Esophagus muscularis mucosa (tissue), 4 donors: ENCODE results near the gene S100A8. TPM values are rescaled to one million over a fixed set of nuclear protein-coding genes. Genes with fewer than 3 reads are reported as not detected.
A peak's percentile ranks its signal among the peaks of the same experiment; 100 is the strongest.

Experiments
- DNase-seq: peaks from one replicate; pipeline ENCODE4 v3.0.0-alpha.2; 2017; ENCODE audit errors: extremely low spot score
- H3K27ac ChIP-seq, 4 donors: fragments of 200-600 bp; sonication (generic); replicated peaks in 1 of 4; 1 replicate in 3 of 4; 2 replicates in 1 of 4; pipeline ENCODE4 v1.5.1; 2016 to 2019; ENCODE audit warnings: mild to moderate bottlenecking in 1 of 4
- H3K27me3 ChIP-seq, 4 donors: fragments of 200-600 bp; sonication (generic); one replicate each; pipeline versions ENCODE4 v1.5.1 to v1.6.0; 2016 to 2019
- H3K36me3 ChIP-seq, 4 donors: fragments of 200-600 bp; sonication (generic); one replicate each; pipeline ENCODE4 v1.5.1; 2016 to 2019
- H3K4me1 ChIP-seq, 4 donors: fragments of 200-600 bp; sonication (generic); one replicate each; pipeline ENCODE4 v1.5.1; 2016 to 2019
- H3K4me3 ChIP-seq, 4 donors: fragments of 200-600 bp; sonication (generic); 1 replicate in 2 of 4; 2 replicates in 2 of 4; pipeline ENCODE4 v1.5.1; 2016 to 2019; ENCODE audit warnings: mild to moderate bottlenecking in 4 of 4, moderate library complexity in 1 of 4
- H3K9me3 ChIP-seq, 4 donors: fragments of 200-600 bp; sonication (generic); 1 replicate in 3 of 4; 2 replicates in 1 of 4; pipeline ENCODE4 v1.5.1; 2016 to 2019
- EP300 ChIP-seq: sonication (generic); formaldehyde crosslinking; IDR thresholded peaks from one replicate; pipeline ENCODE4 v1.6.1; 2017; ENCODE audit warnings: antibody characterized with exemption
- POLR2A ChIP-seq: fragments of 450-650 bp; IDR thresholded peaks from one replicate; pipeline ENCODE4 v1.6.1; 2017; ENCODE audit warnings: antibody characterized with exemption, moderate library complexity, mild to moderate bottlenecking, low read depth
- POLR2AphosphoS5 ChIP-seq, 2 donors: sonication (generic); formaldehyde crosslinking; IDR thresholded peaks; one replicate each; pipeline ENCODE4 v1.6.1; 2017; ENCODE audit warnings: antibody characterized with exemption in 2 of 2
- WGBS: methylation state at CpG from one replicate; pipeline ENCODE4 v1.1.5; 2018; 5-methylcytosine and 5-hydroxymethylcytosine counted together
- intact Hi-C: fragments of 100-400 bp; cut with DNase I; formaldehyde crosslinking; loops from one replicate; pipeline ENCODE4 v1.15.1; 2023
- total RNA-seq, 4 donors: library from RNA; depleted of rRNA; stranded (reverse); fragments of >200 nt; gene quantifications; one replicate each; pipeline versions ENCODE4 v1.1.0 to v1.2.1, GENCODE V29; 2016
- TF ChIP-seq, protein P1 (sequence below), 3 experiments: fragments of 200-600 bp in 2 of 3; fragments of 450-650 bp in 1 of 3; sonication (generic) in 2 of 3; IDR thresholded peaks; one replicate each; pipeline ENCODE4 v1.5.1; 2017 to 2019; ENCODE audit warnings: antibody characterized with exemption in 3 of 3, mild to moderate bottlenecking in 2 of 3, moderate library complexity in 1 of 3

The S100A8 gene
- total RNA-seq, 4 donors from 2014 or later, result 9.9 to 155 (median 12.0) TPM

GRCh38 chr1:153358691-153358975 is 32.2 kb downstream of the S100A8 start:
- H3K4me1 ChIP-seq, result no peaks in the 10 kb centered on the region
- DNase-seq, result peak; percentile 57
- TF ChIP-seq EP300 (no peak), POLR2A (no peak), POLR2AphosphoS5 (IDR thresholded peaks at IDR 0.05) (no peak)
- TF ChIP-seq, protein P1, sequence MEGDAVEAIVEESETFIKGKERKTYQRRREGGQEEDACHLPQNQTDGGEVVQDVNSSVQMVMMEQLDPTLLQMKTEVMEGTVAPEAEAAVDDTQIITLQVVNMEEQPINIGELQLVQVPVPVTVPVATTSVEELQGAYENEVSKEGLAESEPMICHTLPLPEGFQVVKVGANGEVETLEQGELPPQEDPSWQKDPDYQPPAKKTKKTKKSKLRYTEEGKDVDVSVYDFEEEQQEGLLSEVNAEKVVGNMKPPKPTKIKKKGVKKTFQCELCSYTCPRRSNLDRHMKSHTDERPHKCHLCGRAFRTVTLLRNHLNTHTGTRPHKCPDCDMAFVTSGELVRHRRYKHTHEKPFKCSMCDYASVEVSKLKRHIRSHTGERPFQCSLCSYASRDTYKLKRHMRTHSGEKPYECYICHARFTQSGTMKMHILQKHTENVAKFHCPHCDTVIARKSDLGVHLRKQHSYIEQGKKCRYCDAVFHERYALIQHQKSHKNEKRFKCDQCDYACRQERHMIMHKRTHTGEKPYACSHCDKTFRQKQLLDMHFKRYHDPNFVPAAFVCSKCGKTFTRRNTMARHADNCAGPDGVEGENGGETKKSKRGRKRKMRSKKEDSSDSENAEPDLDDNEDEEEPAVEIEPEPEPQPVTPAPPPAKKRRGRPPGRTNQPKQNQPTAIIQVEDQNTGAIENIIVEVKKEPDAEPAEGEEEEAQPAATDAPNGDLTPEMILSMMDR (IDR thresholded peaks at IDR 0.05), result no peak
- H3K4me3 ChIP-seq, result peak overlapping the region; percentile 1 to 38 (median 14)
- no peaks in the 10 kb centered on the region for H3K9me3 ChIP-seq
- peak overlapping the region in 1 of 4 donors; percentile 23 for H3K27ac ChIP-seq
- H3K27me3 ChIP-seq, result peaks cover 0 to 6% (median 0%) of the 10 kb centered on the region in 4 donors
- no peaks in the 10 kb centered on the region for H3K36me3 ChIP-seq
- intact Hi-C loops, result no loop called here
- WGBS, result 91% methylated on average over 3 of the region's 3 CpGs

DNA sequence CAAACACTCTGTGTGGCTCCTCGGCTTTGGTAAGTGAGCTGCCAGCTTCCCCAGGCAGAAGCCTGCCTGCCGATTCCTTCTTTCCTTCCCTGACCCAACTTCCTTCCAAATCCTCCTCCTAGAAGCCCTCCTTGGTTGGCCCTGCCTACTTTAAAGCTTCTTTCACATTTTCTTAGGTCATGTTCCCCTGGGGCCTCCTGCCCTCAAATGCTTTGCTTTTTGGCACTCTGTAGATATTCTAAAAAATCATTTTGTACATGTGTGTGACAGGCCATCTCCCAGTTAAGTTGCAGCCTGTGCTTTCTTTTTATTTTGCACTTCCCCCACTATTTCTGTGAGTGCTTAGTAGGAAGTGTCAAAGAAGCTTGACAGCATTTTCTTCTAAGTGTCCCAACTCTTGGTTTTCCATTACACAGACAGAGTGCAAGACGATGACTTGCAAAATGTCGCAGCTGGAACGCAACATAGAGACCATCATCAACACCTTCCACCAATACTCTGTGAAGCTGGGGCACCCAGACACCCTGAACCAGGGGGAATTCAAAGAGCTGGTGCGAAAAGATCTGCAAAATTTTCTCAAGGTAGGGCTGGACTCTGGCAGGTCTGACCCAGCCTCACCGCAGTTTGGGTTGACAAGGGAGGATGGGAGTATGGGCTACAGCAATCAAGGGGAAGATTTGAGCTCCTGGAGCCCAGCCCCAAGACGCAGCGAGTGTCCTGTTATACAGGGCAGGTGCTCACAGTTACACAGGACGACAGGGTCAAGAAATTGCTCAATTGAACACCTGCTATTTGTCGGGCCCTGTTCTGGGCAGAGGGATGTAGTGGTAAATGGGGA is 32.8 kb downstream of the S100A8 start, which contains the start of gene S100A9:
Gene S100A9 (plus strand): TSS at position 2 of the 838 bp plus-strand sequence. CDS start 430 bp downstream, at position 432.
- Histone ChIP-seq H3K9me3 (no peaks in the 10 kb centered on the region), H3K4me3 (peak within 1 kb of the TSS; percentile 1 to 38 (median 14)), H3K27me3 (peaks cover 0 to 11% (median 0%) of the 10 kb centered on the region in 4 donors), H3K4me1 (no peaks in the 10 kb centered on the region), H3K27ac (peak within 1 kb of the TSS in 2 of 4 donors; percentile 23 to 46), H3K36me3 (no peaks in the 10 kb centered on the region)
- 68% methylated on average over 11 of the region's 11 CpGs for WGBS
- intact Hi-C loops, result no loop called here
- DNase-seq, result no peak
- TF ChIP-seq, protein P1 (IDR thresholded peaks at IDR 0.05), result no peak
- peak; percentile 18 for TF ChIP-seq POLR2A
- TF ChIP-seq EP300, result no peak
- TF ChIP-seq POLR2AphosphoS5 (IDR thresholded peaks at IDR 0.05), result no peak

DNA sequence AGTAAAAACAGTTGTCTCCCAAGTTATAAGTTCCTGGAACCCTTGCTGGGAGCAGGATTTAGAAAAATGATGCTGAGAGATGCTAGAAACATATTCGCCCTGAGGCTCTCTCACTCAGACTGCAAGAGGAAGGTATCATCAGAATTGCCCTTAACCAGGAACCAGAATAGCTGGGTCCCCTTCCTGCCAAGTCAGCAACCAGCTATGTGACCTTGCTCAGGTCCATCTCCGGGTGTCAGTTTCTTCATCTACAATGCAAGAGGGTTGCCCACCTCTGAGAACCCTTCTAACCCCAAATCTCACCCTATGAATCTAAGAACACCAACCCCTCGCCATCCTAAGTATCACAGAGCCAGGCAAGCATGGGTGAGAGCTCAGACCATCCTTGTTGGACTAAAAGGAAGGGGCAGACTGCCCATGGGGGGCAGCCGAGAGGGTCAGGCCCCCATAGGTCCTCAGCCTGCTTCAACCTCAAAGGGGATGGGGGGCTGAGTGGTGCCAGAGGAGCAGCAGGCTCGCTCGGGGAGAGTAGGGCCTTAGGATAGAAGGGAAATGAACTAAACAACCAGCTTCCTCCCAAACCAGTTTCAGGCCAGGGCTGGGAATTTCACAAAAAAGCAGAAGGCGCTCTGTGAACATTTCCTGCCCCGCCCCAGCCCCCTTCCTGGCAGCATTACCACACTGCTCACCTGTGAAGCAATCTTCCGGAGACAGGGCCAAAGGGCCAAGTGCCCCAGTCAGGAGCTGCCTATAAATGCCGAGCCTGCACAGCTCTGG is 33.6 kb downstream of the S100A8 start:
- Histone ChIP-seq H3K36me3 (no peaks in the 10 kb centered on the region), H3K27ac (peak overlapping the region in 1 of 4 donors; percentile 46), H3K4me1 (no peaks in the 10 kb centered on the region), H3K9me3 (no peaks in the 10 kb centered on the region), H3K27me3 (peaks cover 0 to 19% (median 0%) of the 10 kb centered on the region in 4 donors), H3K4me3 (no peak overlapping the region)
- peak; percentile 92 for DNase-seq
- intact Hi-C loops, result no loop called here
- WGBS, result 62% methylated on average over 10 of the region's 10 CpGs
- TF ChIP-seq, protein P1 (IDR thresholded peaks at IDR 0.05), result no peak
- TF ChIP-seq POLR2A (no peak), POLR2AphosphoS5 (IDR thresholded peaks at IDR 0.05) (peak in 1 of 2 donors; percentile 47), EP300 (no peak)

DNA sequence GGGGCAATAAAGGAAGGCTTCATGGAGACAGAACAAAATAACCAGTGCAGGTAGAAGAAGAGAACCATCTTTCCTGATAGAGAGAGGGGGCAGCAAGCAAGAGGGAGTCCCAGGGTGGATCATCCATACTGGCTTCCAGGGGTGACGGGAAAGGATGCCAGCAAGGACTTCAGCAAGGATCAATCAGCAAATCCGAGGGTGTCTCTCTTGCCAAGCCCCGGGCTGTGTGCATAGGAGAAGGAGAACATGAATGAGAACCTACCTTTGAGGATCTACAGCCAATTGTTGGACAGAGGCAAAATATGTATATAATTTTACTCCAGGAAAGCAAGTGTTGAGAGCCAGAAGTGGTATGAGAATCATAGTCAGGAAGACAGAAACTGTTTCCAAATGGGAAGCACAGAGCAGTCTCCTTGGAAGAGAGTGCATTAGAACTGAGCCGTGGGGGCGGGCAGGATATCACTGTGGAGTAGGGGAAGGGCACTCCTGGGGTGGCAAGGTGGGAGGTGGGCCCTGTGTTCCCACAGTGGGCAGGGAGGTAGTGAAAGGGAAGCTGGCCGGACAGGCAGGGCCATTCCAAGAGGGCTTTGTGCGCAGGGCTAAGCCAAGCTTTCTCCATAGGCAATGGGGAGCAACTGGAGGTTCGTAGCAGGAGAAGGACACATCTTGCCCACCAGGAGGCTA is 34.3 kb downstream of the S100A8 start:
- H3K36me3 ChIP-seq, result no peaks in the 10 kb centered on the region
- intact Hi-C loops, result no loop called here
- DNase-seq, result no peak

More for the DNA sequence above, 34.3 kb downstream of the S100A8 start:
- no peaks in the 10 kb centered on the region for H3K9me3 ChIP-seq
- no peaks in the 10 kb centered on the region for H3K4me1 ChIP-seq
- H3K27ac ChIP-seq, result no peak overlapping the region
- peaks cover 0 to 24% (median 0%) of the 10 kb centered on the region in 4 donors for H3K27me3 ChIP-seq
- H3K4me3 ChIP-seq, result no peak overlapping the region
- WGBS, result 75% methylated on average over 8 of the region's 8 CpGs
- TF ChIP-seq POLR2AphosphoS5 (IDR thresholded peaks at IDR 0.05) (no peak), POLR2A (no peak), EP300 (no peak)
- TF ChIP-seq, protein P1 (IDR thresholded peaks at IDR 0.05), result no peak
